Measurements from ENCODE around the gene ADAMTS3. TPM values are rescaled to one million over a fixed set of nuclear protein-coding genes. Genes with fewer than 3 reads are reported as not detected.
"Not testable (repeated sequence)": the region's sequence is repeated elsewhere in the genome, so short reads cannot be mapped to it uniquely, and the experiment has no call there.

Gene ADAMTS3
- total RNA-seq, 1 experiment from 2014 or later = 0.23 TPM

DNA sequence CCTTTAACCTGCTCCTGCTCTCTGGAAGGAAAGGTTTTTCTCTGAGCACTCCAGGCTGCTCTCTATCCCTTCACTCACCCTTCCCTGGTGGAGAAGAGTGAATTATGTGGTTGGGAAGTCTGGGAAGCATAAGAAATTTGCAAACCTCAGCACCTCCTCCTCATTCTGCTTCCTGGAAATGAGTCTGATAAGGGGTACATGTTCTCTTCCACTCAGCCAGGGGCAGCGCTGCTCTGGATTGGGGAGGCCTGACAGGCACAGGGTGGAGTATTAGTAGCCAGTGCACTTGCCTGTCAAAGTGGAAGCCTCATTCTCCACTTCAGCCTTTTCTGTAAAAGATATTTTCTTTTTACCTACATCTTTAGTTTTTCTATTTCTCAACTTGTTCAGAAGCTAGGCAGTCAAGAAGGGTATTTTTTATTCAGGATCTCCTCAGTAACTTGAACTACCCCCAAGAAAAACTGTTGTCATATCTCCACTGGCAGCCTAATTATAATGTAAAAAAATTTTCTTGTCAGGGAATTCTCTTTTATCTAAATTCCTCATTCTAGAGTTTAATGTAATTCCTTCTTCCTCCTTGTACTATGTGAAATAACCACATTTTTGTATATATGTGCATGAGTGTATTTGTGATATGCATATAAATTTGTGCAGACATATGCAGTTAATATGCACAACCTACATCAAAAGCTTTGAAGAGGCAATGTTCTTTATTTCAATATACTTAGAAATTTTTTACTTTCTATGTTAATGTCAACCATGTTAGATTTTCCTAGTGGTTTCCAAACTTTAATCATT, 15.3 kb downstream of the ADAMTS3 start:
- no peak for DNase-seq (ENCODE audit: low read depth)

GRCh38 chr4:72552447-72552846, 16.6 kb downstream of the ADAMTS3 start:
- DNase-seq (ENCODE audit: low read depth) = no peak

GRCh38 chr4:72546456-72546855, 22.6 kb downstream of the ADAMTS3 start:
- DNase-seq (ENCODE audit: low read depth) = no peak

DNA sequence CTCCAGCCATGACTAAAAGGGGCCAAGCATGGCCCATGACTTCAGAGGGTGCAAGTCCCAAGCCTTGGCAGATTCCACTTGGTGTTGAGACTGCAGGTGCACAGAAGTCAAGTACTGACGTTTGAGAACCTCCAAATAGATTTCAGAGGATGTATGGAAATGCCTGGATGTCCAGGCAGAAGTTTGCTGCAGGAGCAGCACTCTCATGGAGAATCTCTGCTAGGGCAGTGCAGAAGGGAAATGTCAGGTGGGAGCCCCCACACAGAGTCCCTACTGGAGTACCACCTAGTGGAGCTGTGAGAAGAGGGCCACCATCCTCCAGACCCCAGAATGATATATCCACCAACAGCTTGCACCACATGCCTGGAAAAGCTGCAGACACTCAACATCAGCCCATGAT, 28.3 kb downstream of the ADAMTS3 start:
- DNase-seq (ENCODE audit: low read depth) = not testable (repeated sequence)

GRCh38 chr4:72538006-72538405, 31.0 kb downstream of the ADAMTS3 start:
- DNase-seq (ENCODE audit: low read depth) = no peak

DNA sequence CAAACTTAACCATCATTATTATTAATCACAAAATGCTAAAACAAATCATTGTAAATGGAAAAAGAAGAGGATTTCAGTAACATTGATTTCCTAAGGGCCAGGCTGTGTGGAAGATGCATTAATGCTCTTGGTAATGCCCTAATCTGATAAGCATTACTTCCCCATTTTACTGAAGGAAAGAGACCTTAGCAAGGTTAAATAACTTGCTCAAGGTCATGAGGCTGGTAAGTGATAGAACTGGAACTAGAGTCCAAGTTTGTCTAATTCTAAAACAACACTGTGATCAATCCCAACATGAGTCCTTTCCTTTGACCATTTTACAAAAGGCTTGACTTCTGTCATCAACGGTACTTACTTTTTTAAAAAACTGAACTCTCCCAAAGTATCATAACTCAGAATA, 32.6 kb downstream of the ADAMTS3 start:
- no peak for DNase-seq (ENCODE audit: low read depth)

DNA sequence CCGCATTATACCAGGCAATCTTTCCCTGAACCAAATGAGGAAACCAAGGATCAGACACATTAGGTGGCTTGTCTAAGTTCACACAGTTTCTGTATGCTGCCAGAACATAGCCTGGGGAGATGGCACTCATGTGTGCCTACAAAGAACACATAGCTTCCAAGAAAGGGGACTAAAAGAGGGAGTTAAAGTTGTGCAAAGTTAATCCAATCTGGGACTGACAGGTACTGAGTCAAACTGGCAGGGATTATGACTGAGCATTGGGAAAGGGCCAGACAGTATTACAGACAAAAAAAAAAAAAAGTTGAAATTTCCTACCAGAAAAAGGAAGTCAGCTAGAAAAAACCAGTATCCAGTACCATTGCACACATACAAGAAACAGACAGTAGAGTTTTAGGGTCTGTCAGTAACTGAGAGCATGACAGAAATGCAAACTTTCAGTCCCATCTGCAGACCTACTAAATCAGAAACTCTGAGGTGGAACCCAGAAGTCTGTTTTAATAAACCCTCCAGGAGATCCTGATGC, 37.2 kb downstream of the ADAMTS3 start:
- no peak for DNase-seq (ENCODE audit: low read depth)

DNA sequence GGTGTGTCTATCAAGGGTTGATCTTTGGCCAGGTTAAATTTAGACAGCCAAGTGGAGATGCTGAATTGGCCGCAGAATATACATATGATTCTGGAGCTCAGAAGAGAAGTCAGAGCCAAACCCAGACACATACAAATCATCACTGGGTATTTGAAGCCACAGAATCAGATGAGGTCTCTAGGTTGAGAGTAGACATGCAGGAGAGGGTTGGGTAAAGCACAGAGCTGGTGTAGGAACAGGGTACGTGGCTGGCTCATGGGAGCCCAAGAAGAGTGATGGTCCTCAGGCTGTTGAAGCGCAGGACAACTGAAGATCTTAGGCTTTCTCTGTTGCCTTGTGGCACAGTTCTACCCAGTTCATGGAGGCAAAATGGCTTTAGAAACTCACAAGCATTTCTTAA, 37.7 kb downstream of the ADAMTS3 start:
- DNase-seq (ENCODE audit: low read depth) = no peak

DNA sequence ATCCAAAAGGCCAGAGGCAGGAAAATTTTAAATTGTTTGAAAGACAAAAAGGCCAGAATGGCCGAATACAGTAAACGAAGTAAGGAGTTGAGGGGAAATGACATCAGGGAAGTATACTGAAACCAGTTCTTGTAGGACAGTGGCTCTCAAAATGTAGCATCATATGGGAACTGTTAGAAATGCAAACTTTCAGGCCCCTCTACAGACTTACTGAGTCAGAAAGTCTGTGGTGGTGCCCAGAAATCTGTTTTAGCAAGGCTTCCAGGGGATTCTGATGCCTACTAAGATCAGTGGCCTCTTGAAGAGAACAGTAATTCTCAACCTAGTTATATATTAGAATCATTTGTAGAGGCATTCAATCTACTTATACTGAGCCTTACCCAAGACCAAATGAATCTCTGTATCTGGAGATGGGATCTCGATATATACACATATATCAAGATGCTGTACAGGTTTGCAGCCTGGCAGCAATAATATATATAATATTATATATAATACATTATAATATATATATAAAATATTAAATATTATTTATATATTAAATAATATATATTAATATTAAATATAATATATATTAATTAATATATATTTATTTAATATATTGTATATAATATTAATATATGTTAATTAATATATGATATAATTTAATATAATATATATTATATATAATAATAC, 39.7 kb downstream of the ADAMTS3 start:
- DNase-seq (ENCODE audit: low read depth) = no peak

DNA sequence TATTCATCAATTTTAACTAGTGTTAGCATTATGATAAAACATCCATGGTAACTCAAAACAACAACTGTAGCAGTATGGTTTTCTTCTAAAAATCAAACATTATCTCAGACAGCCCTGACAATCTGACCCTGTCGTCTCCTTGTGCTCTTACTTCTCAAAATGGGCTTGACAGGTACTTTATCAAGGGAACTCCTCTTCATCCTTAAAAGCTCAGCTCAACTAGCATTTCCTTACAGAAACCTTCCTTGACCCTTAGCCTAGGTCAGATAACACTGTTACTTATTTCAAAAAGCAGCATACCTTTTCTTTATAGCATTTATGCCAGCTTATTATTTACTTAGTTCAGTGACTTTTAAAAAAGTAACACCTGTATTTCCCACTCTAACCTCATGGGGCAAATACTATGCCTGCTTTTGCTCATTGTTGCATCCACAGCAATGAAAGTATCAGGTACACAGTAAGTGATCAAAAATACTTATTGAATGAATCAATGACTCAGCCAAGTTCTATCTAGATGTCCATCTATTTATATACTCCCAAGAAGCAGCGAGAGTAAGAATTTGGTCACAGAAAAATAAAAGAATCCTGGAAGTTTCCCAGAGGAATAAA, 41.9 kb downstream of the ADAMTS3 start:
- DNase-seq (ENCODE audit: low read depth) = no peak

- no peak for DNase-seq (ENCODE audit: low read depth)
Measured at GRCh38 chr4:72525938-72526337, 43.1 kb downstream of the ADAMTS3 start.

- DNase-seq (ENCODE audit: low read depth) = no peak
Measured at GRCh38 chr4:72522440-72522839, 46.6 kb downstream of the ADAMTS3 start.

- no peak for DNase-seq (ENCODE audit: low read depth)
Measured at GRCh38 chr4:72513227-72513626, 55.8 kb downstream of the ADAMTS3 start.

DNA sequence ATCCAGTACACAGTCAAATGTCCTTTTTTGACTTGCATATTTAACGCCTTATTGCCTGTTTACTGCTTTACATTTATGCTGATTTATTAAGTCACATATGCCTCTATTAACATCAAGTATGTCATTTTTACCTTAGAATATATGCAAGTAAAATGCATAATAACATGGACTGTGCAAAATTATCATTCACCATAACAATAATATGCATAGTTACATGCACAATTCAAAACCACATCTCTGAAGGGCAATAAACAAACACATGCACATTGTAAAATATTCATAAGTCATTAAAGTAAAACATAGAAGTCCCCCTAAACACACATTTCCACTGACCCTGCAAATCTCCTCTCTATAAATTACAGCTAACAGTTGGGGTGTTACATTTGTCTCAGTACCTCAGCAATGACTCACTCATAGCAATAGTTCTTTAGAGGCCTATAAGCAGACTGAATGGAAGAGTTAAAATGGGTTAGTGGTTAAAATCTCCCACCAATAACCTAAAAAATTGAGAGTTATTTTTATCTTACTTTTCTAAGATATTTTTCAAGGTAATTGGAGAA, 61.1 kb downstream of the ADAMTS3 start:
- no peak for DNase-seq (ENCODE audit: low read depth)

GRCh38 chr4:72507167-72507566, 61.9 kb downstream of the ADAMTS3 start:
- no peak for DNase-seq (ENCODE audit: low read depth)

DNA sequence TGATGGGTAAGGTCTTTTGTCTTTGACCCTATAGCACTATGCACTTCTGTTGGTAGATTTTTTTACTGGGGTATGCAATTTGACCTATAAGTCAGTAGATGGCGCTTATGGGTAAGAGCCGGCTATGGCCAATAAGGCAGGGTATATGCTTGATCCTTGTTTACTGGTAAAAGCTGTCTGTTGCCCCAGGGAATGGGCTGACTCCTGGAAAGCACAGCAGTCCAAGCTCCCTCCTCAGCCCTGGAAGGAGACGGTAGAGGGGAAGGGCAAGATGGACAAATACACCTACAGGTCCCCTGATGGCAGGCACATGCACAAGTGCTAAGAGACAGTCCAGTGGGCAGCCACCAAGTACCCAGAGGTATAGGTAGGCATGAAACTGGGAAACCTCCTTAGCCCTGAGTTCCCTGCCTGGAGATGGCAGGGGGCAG, 63.7 kb downstream of the ADAMTS3 start:
- DNase-seq (ENCODE audit: low read depth) = peak; percentile 29

DNA sequence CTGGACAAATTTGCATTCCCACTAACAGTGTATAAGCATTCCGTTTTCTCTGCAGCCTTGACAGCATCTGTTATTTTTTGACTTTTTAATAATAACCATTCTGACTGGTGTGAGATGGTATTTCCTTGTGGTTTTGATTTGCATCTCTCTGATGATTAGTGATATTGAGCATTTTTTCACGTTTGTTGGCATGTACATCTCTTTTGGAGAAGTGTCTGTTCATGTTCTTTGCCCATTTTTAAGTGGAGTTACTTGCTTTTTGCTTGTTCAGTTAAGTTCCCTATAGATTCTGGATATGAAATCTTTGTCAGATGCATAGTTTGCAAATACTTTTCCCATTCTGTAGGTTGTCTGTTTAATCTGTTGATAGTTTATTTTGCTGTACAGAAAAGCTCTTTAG, 68.8 kb downstream of the ADAMTS3 start:
- no peak for DNase-seq (ENCODE audit: low read depth)

GRCh38 chr4:72496119-72496518, 72.9 kb downstream of the ADAMTS3 start:
- DNase-seq (ENCODE audit: low read depth) = no peak

DNA sequence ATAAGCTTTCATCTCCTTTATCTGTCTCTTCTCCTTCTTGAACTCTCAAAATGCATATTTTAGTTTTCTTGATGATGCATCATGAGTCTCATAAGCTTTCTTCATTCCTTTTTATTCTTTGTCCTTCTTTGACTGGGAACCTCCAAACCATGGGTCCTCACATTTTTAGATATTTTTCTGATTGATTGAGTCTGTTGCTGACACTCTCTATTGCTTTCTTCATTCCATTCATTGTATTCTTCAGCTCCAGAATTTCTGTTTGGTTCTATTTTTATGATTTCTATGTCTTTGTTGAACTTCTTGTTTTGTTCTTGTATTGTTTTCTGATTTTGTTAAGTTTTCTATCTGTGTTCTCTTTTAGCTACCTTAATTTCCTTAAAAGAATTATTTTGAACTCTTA, 74.9 kb downstream of the ADAMTS3 start:
- DNase-seq (ENCODE audit: low read depth) = no peak

GRCh38 chr4:72489267-72489666, 79.8 kb downstream of the ADAMTS3 start:
- no peak for DNase-seq (ENCODE audit: low read depth)

- DNase-seq (ENCODE audit: low read depth) = no peak
Measured at GRCh38 chr4:72486991-72487390, 82.0 kb downstream of the ADAMTS3 start.

DNA sequence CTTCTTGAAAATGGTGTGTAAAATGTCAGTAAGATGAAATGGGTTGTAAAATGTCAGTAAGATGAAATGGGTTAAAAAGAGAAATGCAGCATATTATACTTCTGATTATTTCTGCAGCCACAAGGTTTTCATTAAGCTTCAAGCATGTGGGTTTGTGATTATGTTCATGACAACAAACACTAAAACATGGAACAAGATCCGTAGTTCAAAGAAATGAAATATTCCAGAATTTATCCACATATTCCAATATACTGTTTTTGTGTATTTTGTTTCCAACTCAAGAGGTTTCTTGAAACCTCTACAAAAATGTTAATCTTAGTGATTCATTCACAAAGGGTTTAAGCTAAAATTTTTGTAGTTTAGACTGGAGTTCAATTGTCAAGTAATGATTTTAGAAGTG, 84.0 kb downstream of the ADAMTS3 start:
- no peak for DNase-seq (ENCODE audit: low read depth)

Measured in LHCN-M2 (cell line).